ENCODE measurements around the gene LCK. TPM values are rescaled to one million over a fixed set of nuclear protein-coding genes. Genes with fewer than 3 reads are reported as not detected.

The LCK gene
- total and polyA plus RNA-seq, 10 of the 15 experiments (the other 5 are each of a cell fraction or from before 2014, with no cell fraction given): 31.5 to 173 (median 119) TPM

DNA sequence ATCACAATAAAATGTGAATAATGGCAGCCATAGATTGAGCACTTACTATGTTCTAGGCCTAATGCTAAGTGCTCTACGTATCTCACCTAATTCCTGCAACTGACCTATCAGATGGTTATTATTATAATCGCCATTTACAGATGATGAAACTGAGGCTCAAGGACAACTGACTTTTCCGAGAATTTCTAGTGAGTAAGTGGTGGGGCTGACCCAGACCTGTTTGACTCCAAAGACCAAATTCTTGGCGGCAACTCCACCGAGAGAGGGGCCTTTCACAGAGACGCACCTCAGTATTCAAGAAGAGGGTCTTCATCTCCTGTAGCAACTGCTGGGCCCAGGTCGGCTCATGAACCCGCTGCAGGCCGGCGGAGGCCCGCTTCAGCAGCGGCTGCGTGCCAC is 29.5 kb upstream of the LCK start:
- no peaks in the 10 kb centered on the region for H3K9me3 ChIP-seq (replicated peaks; ENCODE audit: control insufficient read depth, insufficient read depth, low read length)
- no peak for TF ChIP-seq FOXM1 (IDR thresholded peaks at IDR 0.05; ENCODE audit: low read depth, low read length)
- 0 out of 2 replicates have a peak, but pooled peaks have one; percentile 1 for TF ChIP-seq PAX5 (IDR thresholded peaks at IDR 0.05; ENCODE audit: borderline replicate concordance, low read depth, low read length)
- TF ChIP-seq, protein P1, sequence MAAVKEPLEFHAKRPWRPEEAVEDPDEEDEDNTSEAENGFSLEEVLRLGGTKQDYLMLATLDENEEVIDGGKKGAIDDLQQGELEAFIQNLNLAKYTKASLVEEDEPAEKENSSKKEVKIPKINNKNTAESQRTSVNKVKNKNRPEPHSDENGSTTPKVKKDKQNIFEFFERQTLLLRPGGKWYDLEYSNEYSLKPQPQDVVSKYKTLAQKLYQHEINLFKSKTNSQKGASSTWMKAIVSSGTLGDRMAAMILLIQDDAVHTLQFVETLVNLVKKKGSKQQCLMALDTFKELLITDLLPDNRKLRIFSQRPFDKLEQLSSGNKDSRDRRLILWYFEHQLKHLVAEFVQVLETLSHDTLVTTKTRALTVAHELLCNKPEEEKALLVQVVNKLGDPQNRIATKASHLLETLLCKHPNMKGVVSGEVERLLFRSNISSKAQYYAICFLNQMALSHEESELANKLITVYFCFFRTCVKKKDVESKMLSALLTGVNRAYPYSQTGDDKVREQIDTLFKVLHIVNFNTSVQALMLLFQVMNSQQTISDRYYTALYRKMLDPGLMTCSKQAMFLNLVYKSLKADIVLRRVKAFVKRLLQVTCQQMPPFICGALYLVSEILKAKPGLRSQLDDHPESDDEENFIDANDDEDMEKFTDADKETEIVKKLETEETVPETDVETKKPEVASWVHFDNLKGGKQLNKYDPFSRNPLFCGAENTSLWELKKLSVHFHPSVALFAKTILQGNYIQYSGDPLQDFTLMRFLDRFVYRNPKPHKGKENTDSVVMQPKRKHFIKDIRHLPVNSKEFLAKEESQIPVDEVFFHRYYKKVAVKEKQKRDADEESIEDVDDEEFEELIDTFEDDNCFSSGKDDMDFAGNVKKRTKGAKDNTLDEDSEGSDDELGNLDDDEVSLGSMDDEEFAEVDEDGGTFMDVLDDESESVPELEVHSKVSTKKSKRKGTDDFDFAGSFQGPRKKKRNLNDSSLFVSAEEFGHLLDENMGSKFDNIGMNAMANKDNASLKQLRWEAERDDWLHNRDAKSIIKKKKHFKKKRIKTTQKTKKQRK (IDR thresholded peaks at IDR 0.05; ENCODE audit: low read depth, low read length): no peak
- no peak for TF ChIP-seq YBX1 (IDR thresholded peaks at IDR 0.05)
- RAD21 ChIA-PET (ENCODE audit: unreplicated experiment): interaction anchor here (1.0 to 2.0 kb wide), 7 partner anchors 11 to 114 kb away, joined by 3 to 10 read pairs (median 4); partner anchors contain the start of genes CCDC28B, HDAC1, KPNA6 and MARCKSL1
- POLR2A ChIA-PET: interaction anchor here (1.0 to 1.3 kb wide), 3 partner anchors 19 to 114 kb away, joined by 3 to 4 read pairs (median 4); partner anchors contain the start of gene KPNA6
- peak overlapping the region; percentile 92 for H3K4me2 ChIP-seq (ENCODE audit: control insufficient read depth, insufficient read depth)
- CTCF ChIA-PET: interaction anchor here (0.8 to 6.0 kb wide), 7 partner anchors 14 to 192 kb away, joined by 3 to 46 read pairs (median 5); partner anchors contain the start of genes FAM167B and HDAC1
- in situ Hi-C loops (cut with MboI) (no loop called here), intact Hi-C loops (cut with micrococcal nuclease; ENCODE audit: unreplicated experiment) (no loop called here)
- no peak for DNase-seq (ENCODE audit: low read depth, low spot score)
- H3K4me3 ChIP-seq: peak overlapping the region; percentile 89
- no peak for ATAC-seq
- no peak overlapping the region; the same call in 1 of the 2 replicates for H3K27ac ChIP-seq (ENCODE audit: control insufficient read depth, insufficient read depth)
- SMC1A ChIA-PET (ENCODE audit: uncharacterized antibody, unreplicated experiment): interaction anchor here (1.0 to 2.0 kb wide), 5 partner anchors 20 to 95 kb away, joined by 3 to 11 read pairs (median 3); no protein-coding TSS in a partner anchor
- H3K27me3 ChIP-seq (replicated peaks in 1 of 2; ENCODE audit: control insufficient read depth in 2 of 2, insufficient read depth in 2 of 2, low read length in 1 of 2): no peaks in the 10 kb centered on the region
- H3K79me2 ChIP-seq (ENCODE audit: control insufficient read depth, insufficient read depth, low read length): peaks cover 29% of the 10 kb centered on the region
- FAIRE-seq: no peak
- peak overlapping the region; percentile 89; the same call in 1 of the 2 replicates for H2AFZ ChIP-seq (ENCODE audit: control insufficient read depth, low read depth, low read length)
- H3K36me3 ChIP-seq (ENCODE audit: control insufficient read depth in 2 of 2, insufficient read depth in 2 of 2, low read length in 1 of 2): peaks cover 2 to 16% of the 10 kb centered on the region in 2 experiments
- no peaks in the 10 kb centered on the region for H4K20me1 ChIP-seq (ENCODE audit: control insufficient read depth, insufficient read depth)
- WGBS (ENCODE audit: insufficient coverage, insufficient replicate concordance, low lambda C conversion rate, missing lambda C conversion rate): under 1% methylated on average over 13 of the region's 13 CpGs
- no TSS peak for BruUV-seq (replicated peaks)
- H3K9ac ChIP-seq (ENCODE audit: control insufficient read depth, insufficient read depth, low read length): peak overlapping the region; percentile 99
- H3K4me1 ChIP-seq (ENCODE audit: control insufficient read depth, insufficient read depth, low read length): peaks cover 12% of the 10 kb centered on the region
